Kidney epithelial cell (primary cell): ENCODE results near the gene GRM5. TPM values are rescaled to one million over a fixed set of nuclear protein-coding genes. Genes with fewer than 3 reads are reported as not detected.

ENCODE experiments used
- DNase-seq: peaks from one replicate; pipeline ENCODE4 v3.0.0-alpha.2; 2010; ENCODE audit warnings: low read depth
- H3K27me3 ChIP-seq: 2 replicates; pipeline ENCODE4 v1.6.0; 2011; ENCODE audit warnings: low read length; ENCODE audit not compliant: control insufficient read depth, insufficient read depth
- H3K36me3 ChIP-seq: 2 replicates; pipeline ENCODE4 v1.5.1; 2011; ENCODE audit warnings: low read length; ENCODE audit not compliant: control insufficient read depth, insufficient read depth
- H3K4me3 ChIP-seq: 2 replicates; pipeline ENCODE4 v1.5.1; 2011; ENCODE audit warnings: low read depth, mild to moderate bottlenecking, control low read depth, low read length
- CTCF ChIP-seq: IDR thresholded peaks from 2 replicates; pipeline ENCODE4 v1.5.1; 2011; ENCODE audit warnings: mild to moderate bottlenecking, moderate library complexity, low read length, control low read depth, inconsistent platforms; ENCODE audit not compliant: insufficient read depth, poor library complexity, severe bottlenecking
- total RNA-seq: library from RNA; depleted of rRNA; stranded (reverse); fragments of >200 nt; gene quantifications from 2 replicates; pipeline ENCODE4 v1.2.3, GENCODE V29; 2015

Gene GRM5
- total RNA-seq, 1 donor from 2014 or later = 0.17 TPM

GRCh38 chr11:88657076-88657738 is 408.6 kb downstream of the GRM5 start:
- DNase-seq = no peak
- Histone ChIP-seq H3K4me3 (no peak overlapping the region), H3K36me3 (no peaks in the 10 kb centered on the region), H3K27me3 (no peaks in the 10 kb centered on the region)
- TF ChIP-seq CTCF = no peak

- H3K4me3 ChIP-seq = no peak overlapping the region
- no peak for DNase-seq
- no peak for TF ChIP-seq CTCF
- no peaks in the 10 kb centered on the region for H3K27me3 ChIP-seq
- no peaks in the 10 kb centered on the region for H3K36me3 ChIP-seq
Measured at GRCh38 chr11:88656283-88656682, 409.5 kb downstream of the GRM5 start.

GRCh38 chr11:88655656-88656055 is 410.1 kb downstream of the GRM5 start:
- H3K27me3 ChIP-seq = no peaks in the 10 kb centered on the region
- TF ChIP-seq CTCF = no peak
- no peaks in the 10 kb centered on the region for H3K36me3 ChIP-seq
- H3K4me3 ChIP-seq = no peak overlapping the region
- no peak for DNase-seq

- Histone ChIP-seq H3K27me3 (no peaks in the 10 kb centered on the region), H3K4me3 (no peak overlapping the region), H3K36me3 (no peaks in the 10 kb centered on the region)
- no peak for DNase-seq
- no peak for TF ChIP-seq CTCF
Measured at GRCh38 chr11:88655196-88655595, 410.6 kb downstream of the GRM5 start.

GRCh38 chr11:88651556-88651955 is 414.2 kb downstream of the GRM5 start:
- Histone ChIP-seq H3K36me3 (no peaks in the 10 kb centered on the region), H3K27me3 (no peaks in the 10 kb centered on the region), H3K4me3 (no peak overlapping the region)
- TF ChIP-seq CTCF = no peak
- DNase-seq = no peak

- no peak for TF ChIP-seq CTCF
- no peaks in the 10 kb centered on the region for H3K36me3 ChIP-seq
- no peaks in the 10 kb centered on the region for H3K27me3 ChIP-seq
- H3K4me3 ChIP-seq = no peak overlapping the region
- no peak for DNase-seq
Measured at GRCh38 chr11:88644724-88645123, 421.1 kb downstream of the GRM5 start.
